Spleen (tissue), 7 donors: ENCODE results near the gene C16orf89.

ENCODE experiments used
- CTCF ChIP-seq, 11 experiments: fragments of 200-600 bp in 7 of 11; fragments of 450-650 bp in 4 of 11; sonication (generic) in 4 of 11; IDR thresholded peaks in 8 of 11; conservative IDR thresholded peaks in 3 of 11; 1 replicate in 7 of 11; 2 replicates in 4 of 11; pipeline versions ENCODE4 v1.4.0 to v1.8.0; 2016 to 2021; ENCODE audit warnings: antibody characterized with exemption in 11 of 11, inconsistent platforms in 4 of 11, mild to moderate bottlenecking in 1 of 11
- POLR2A ChIP-seq, 3 donors: fragments of 450-650 bp; IDR thresholded peaks; one replicate each; pipeline ENCODE4 v1.5.1; 2017; ENCODE audit warnings: antibody characterized with exemption in 3 of 3, mild to moderate bottlenecking in 1 of 3
- POLR2AphosphoS5 ChIP-seq, 3 donors: sonication (generic); formaldehyde crosslinking; IDR thresholded peaks; one replicate each; pipeline ENCODE4 v1.5.1; 2017; ENCODE audit warnings: antibody characterized with exemption in 3 of 3
- donor health status: DM: no; HTN: no; CAD: no; lungs with moderate emphysema.
- donor health status: DM: no; HTN: no; CAD: no.
- donor health status: DM: no; HTN: no; CAD: no.

- TF ChIP-seq CTCF (IDR thresholded peaks at IDR 0.05 in 8 of 11, conservative IDR thresholded peaks at IDR 0.05 in 3 of 11): no peak
- no peak for TF ChIP-seq POLR2AphosphoS5 (IDR thresholded peaks at IDR 0.05)
- no peak for TF ChIP-seq POLR2A (IDR thresholded peaks at IDR 0.05)
Measured at GRCh38 chr16:5065813-5066212, at the start of gene C16orf89.
